ENCODE results near the gene CHL1.

CHL1 gene

DNA sequence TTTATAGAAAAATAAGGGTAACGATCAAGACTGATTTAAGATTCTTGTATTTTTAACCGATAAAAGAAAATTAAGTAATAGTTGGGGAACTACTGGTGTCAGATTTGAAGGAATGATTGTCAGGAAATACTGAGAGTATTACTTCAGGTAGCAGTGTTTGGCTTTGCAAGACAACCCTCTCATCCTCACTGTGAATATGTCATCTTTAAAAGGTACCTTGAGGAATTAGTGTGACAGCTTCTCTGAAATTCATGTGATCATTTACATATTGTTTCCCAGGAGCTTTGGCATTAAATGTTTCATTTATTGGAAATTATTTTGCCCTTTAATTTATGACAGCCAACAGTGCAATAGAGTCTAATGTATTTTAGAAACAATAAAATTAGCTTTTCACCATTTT is 3.3 kb downstream of the CHL1 start:
- no peaks in the 10 kb centered on the region for H3K4me1 ChIP-seq (ENCODE audit: insufficient read depth, low read length)
- H3K27me3 ChIP-seq (ENCODE audit: insufficient read depth, low read length, poor library complexity): no peaks in the 10 kb centered on the region
- H3K9ac ChIP-seq (ENCODE audit: low read depth, low read length): no peak overlapping the region
- TF ChIP-seq EZH2 (IDR thresholded peaks at IDR 0.05; ENCODE audit: borderline replicate concordance, low read depth, low read length, severe bottlenecking): no peak
- TF ChIP-seq, protein P1, sequence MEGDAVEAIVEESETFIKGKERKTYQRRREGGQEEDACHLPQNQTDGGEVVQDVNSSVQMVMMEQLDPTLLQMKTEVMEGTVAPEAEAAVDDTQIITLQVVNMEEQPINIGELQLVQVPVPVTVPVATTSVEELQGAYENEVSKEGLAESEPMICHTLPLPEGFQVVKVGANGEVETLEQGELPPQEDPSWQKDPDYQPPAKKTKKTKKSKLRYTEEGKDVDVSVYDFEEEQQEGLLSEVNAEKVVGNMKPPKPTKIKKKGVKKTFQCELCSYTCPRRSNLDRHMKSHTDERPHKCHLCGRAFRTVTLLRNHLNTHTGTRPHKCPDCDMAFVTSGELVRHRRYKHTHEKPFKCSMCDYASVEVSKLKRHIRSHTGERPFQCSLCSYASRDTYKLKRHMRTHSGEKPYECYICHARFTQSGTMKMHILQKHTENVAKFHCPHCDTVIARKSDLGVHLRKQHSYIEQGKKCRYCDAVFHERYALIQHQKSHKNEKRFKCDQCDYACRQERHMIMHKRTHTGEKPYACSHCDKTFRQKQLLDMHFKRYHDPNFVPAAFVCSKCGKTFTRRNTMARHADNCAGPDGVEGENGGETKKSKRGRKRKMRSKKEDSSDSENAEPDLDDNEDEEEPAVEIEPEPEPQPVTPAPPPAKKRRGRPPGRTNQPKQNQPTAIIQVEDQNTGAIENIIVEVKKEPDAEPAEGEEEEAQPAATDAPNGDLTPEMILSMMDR (IDR thresholded peaks at IDR 0.05; ENCODE audit: borderline replicate concordance, extremely low read depth, low read length, poor library complexity, severe bottlenecking): no peak
- no peak overlapping the region for H2AFZ ChIP-seq (ENCODE audit: low read depth, low read length)
- ATAC-seq (ENCODE audit: insufficient read depth, low read depth) (no peak), DNase-seq (no peak)
- no peak overlapping the region for H3K4me2 ChIP-seq (ENCODE audit: insufficient read depth, low read length)
- no peaks in the 10 kb centered on the region for H3K79me2 ChIP-seq (ENCODE audit: insufficient read depth, low read length)
- H3K27ac ChIP-seq (ENCODE audit: low read length): no peak overlapping the region
- no peaks in the 10 kb centered on the region for H4K20me1 ChIP-seq (ENCODE audit: insufficient read depth, low read length)
- no peaks in the 10 kb centered on the region for H3K9me3 ChIP-seq (ENCODE audit: insufficient read depth, low read length, severe bottlenecking)
- H3K36me3 ChIP-seq (ENCODE audit: insufficient read depth, low read length): no peaks in the 10 kb centered on the region
- no peak overlapping the region for H3K4me3 ChIP-seq (ENCODE audit: low read depth in 1 of 2, low read length in 2 of 2)

DNA sequence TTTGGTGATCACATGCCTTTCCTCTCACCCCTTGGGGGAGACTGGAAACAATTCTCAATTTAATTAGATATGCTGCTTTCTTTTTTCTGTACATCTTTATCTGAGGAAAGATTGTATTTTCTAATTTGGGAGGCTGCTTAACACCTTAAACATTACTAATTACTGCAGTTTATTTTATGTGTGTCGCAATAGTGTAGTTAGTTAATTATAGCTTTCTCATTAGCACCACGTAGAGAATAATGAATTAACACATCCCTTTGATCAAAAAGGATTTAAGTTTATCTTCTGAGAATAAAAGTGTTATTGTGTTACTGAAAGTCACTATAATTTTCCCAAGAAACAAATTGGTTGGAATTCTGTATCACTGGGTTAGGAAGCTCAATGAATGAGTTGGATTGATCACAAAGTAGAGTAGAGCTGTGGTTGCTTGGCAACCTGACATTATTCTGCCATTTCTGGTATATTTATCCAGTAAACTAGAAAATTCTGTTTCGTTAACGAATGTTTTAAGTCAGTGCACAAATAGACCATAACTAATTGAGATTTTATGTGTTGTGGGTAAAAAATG is 4.3 kb downstream of the CHL1 start:
- DNase-seq (no peak), ATAC-seq (ENCODE audit: insufficient read depth, low read depth) (no peak)
- H3K27me3 ChIP-seq (ENCODE audit: insufficient read depth, low read length, poor library complexity): no peaks in the 10 kb centered on the region
- H3K9me3 ChIP-seq (ENCODE audit: insufficient read depth, low read length, severe bottlenecking): no peaks in the 10 kb centered on the region
- no peak overlapping the region for H2AFZ ChIP-seq (ENCODE audit: low read depth, low read length)
- no peaks in the 10 kb centered on the region for H3K36me3 ChIP-seq (ENCODE audit: insufficient read depth, low read length)
- H3K4me1 ChIP-seq (ENCODE audit: insufficient read depth, low read length): no peaks in the 10 kb centered on the region
- H3K4me3 ChIP-seq (ENCODE audit: low read depth in 1 of 2, low read length in 2 of 2): no peak overlapping the region
- H3K79me2 ChIP-seq (ENCODE audit: insufficient read depth, low read length): no peaks in the 10 kb centered on the region
- no peak overlapping the region for H3K27ac ChIP-seq (ENCODE audit: low read length)
- no peaks in the 10 kb centered on the region for H4K20me1 ChIP-seq (ENCODE audit: insufficient read depth, low read length)
- H3K4me2 ChIP-seq (ENCODE audit: insufficient read depth, low read length): no peak overlapping the region
- TF ChIP-seq EZH2 (IDR thresholded peaks at IDR 0.05; ENCODE audit: borderline replicate concordance, low read depth, low read length, severe bottlenecking): no peak
- TF ChIP-seq, protein P1 (IDR thresholded peaks at IDR 0.05; ENCODE audit: borderline replicate concordance, extremely low read depth, low read length, poor library complexity, severe bottlenecking): no peak
- no peak overlapping the region for H3K9ac ChIP-seq (ENCODE audit: low read depth, low read length)

DNA sequence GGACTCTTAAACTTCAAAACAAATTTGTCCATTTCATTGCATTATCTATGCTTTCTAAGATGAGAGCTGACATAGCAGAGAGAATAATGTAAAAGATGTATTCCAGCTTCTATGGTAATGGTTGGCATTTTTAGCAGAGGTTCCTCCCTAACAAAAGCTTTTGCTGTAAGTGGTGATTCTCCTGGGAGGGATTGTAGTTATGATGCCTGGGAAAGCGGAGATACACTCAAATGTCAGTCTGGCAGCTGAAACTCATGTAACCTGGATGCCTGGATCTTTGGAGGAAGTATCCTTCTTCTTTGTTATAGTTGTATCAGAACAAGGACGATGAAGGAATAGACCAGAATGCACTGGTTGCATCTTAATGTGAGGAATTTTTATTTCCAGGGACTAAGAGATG is 7.5 kb downstream of the CHL1 start:
- no peaks in the 10 kb centered on the region for H3K79me2 ChIP-seq (ENCODE audit: insufficient read depth, low read length)
- no peak overlapping the region for H2AFZ ChIP-seq (ENCODE audit: low read depth, low read length)
- H4K20me1 ChIP-seq (ENCODE audit: insufficient read depth, low read length): no peaks in the 10 kb centered on the region
- no peak overlapping the region for H3K27ac ChIP-seq (ENCODE audit: low read length)
- ATAC-seq (ENCODE audit: insufficient read depth, low read depth) (no peak), DNase-seq (no peak)
- H3K4me2 ChIP-seq (ENCODE audit: insufficient read depth, low read length): no peak overlapping the region
- H3K4me3 ChIP-seq (ENCODE audit: low read depth in 1 of 2, low read length in 2 of 2): no peak overlapping the region
- H3K36me3 ChIP-seq (ENCODE audit: insufficient read depth, low read length): no peaks in the 10 kb centered on the region
- no peaks in the 10 kb centered on the region for H3K9me3 ChIP-seq (ENCODE audit: insufficient read depth, low read length, severe bottlenecking)
- H3K9ac ChIP-seq (ENCODE audit: low read depth, low read length): no peak overlapping the region
- no peak for TF ChIP-seq EZH2 (IDR thresholded peaks at IDR 0.05; ENCODE audit: borderline replicate concordance, low read depth, low read length, severe bottlenecking)
- TF ChIP-seq, protein P1 (IDR thresholded peaks at IDR 0.05; ENCODE audit: borderline replicate concordance, extremely low read depth, low read length, poor library complexity, severe bottlenecking): no peak
- no peaks in the 10 kb centered on the region for H3K27me3 ChIP-seq (ENCODE audit: insufficient read depth, low read length, poor library complexity)
- no peaks in the 10 kb centered on the region for H3K4me1 ChIP-seq (ENCODE audit: insufficient read depth, low read length)

DNA sequence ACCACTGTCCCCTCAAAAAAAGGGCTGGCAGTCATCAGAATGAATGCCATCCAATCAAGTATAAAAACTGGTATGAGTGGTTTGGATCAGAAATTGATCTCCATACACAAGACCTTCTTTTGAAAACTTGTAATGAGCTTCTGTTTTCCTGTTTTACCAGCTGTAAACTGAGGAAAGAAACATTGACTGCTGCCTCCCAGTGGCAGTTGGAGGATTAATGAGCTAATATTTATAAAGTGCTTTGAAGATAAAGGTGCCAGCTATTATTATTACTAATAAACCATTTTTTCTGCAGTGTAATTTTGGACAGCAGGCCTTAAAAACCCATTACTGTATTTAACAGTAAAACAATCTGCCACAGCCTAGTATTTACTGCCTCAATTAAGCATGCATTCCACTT is 11.4 kb downstream of the CHL1 start:
- no peak for DNase-seq
- Histone ChIP-seq H3K4me1 (ENCODE audit: insufficient read depth, low read length) (no peaks in the 10 kb centered on the region), H3K36me3 (ENCODE audit: insufficient read depth, low read length) (no peaks in the 10 kb centered on the region), H3K9ac (ENCODE audit: low read depth, low read length) (no peak overlapping the region), H3K9me3 (ENCODE audit: insufficient read depth, low read length, severe bottlenecking) (no peaks in the 10 kb centered on the region), H4K20me1 (ENCODE audit: insufficient read depth, low read length) (no peaks in the 10 kb centered on the region), H2AFZ (ENCODE audit: low read depth, low read length) (no peak overlapping the region), H3K79me2 (ENCODE audit: insufficient read depth, low read length) (no peaks in the 10 kb centered on the region), H3K27me3 (ENCODE audit: insufficient read depth, low read length, poor library complexity) (no peaks in the 10 kb centered on the region), H3K4me3 (ENCODE audit: low read depth in 1 of 2, low read length in 2 of 2) (no peak overlapping the region), H3K27ac (ENCODE audit: low read length) (no peak overlapping the region), H3K4me2 (ENCODE audit: insufficient read depth, low read length) (no peak overlapping the region)
- ATAC-seq (ENCODE audit: insufficient read depth, low read depth): no peak
- TF ChIP-seq, protein P1 (IDR thresholded peaks at IDR 0.05; ENCODE audit: borderline replicate concordance, extremely low read depth, low read length, poor library complexity, severe bottlenecking): no peak
- no peak for TF ChIP-seq EZH2 (IDR thresholded peaks at IDR 0.05; ENCODE audit: borderline replicate concordance, low read depth, low read length, severe bottlenecking)

All from DND-41 (cell line).